ENCODE measurements around the gene WWP2. TPM values are rescaled to one million over a fixed set of nuclear protein-coding genes. Genes with fewer than 3 reads are reported as not detected.
"Not testable (repeated sequence)": the region's sequence is repeated elsewhere in the genome, so short reads cannot be mapped to it uniquely, and the experiment has no call there.

Gene WWP2
- total RNA-seq, 4 donors from 2014 or later = 40.8 to 96.9 (median 84.3) TPM

- peak overlapping the region in 3 of 4 donors; percentile 6 to 49 (median 21) for H3K27ac ChIP-seq
- no peak overlapping the region for H3K4me3 ChIP-seq
- DNase-seq (ENCODE audit: low spot score in 2 of 2) = peak in 1 of 2 donors; percentile 20
- 56 to 72% methylated on average over 10 of the region's 10 CpGs for WGBS, 2 donors
- no peaks in the 10 kb centered on the region for H3K9me3 ChIP-seq
- TF ChIP-seq EP300 (IDR thresholded peaks at IDR 0.05) (peak in 1 of 2 donors; percentile 29), CTCF (IDR thresholded peaks at IDR 0.05) (no peak)
- H3K4me1 ChIP-seq = peaks cover 0 to 16% (median 4%) of the 10 kb centered on the region in 4 donors
- H3K36me3 ChIP-seq = peaks cover 0 to 8% (median 0%) of the 10 kb centered on the region in 3 donors
- H3K27me3 ChIP-seq = no peaks in the 10 kb centered on the region
Observed at GRCh38 chr16:69823831-69824563, 61.9 kb downstream of the WWP2 start.

GRCh38 chr16:69824564-69825142 is 62.5 kb downstream of the WWP2 start:
- H3K4me1 ChIP-seq = peaks cover 0 to 16% (median 4%) of the 10 kb centered on the region in 4 donors
- H3K9me3 ChIP-seq; H3K27me3 ChIP-seq; H3K4me3 ChIP-seq; DNase-seq (ENCODE audit: low spot score in 2 of 2); H3K36me3 ChIP-seq: not testable (repeated sequence)
- 93% methylated on average over 4 of the region's 4 CpGs for WGBS, 2 donors
- peak overlapping the region in 1 of 4 donors; percentile 21 for H3K27ac ChIP-seq

- Histone ChIP-seq H3K9me3 (no peaks in the 10 kb centered on the region), H3K36me3 (peaks cover 0 to 5% (median 0%) of the 10 kb centered on the region in 3 donors), H3K4me1 (peaks cover 0 to 27% (median 4%) of the 10 kb centered on the region in 4 donors), H3K27ac (no peak overlapping the region), H3K4me3 (no peak overlapping the region), H3K27me3 (no peaks in the 10 kb centered on the region)
- TF ChIP-seq CTCF (IDR thresholded peaks at IDR 0.05) = no peak
- 78 to 80% methylated on average over 5 of the region's 5 CpGs for WGBS, 2 donors
- DNase-seq (ENCODE audit: low spot score in 2 of 2) = no peak
Observed at GRCh38 chr16:69827524-69827923, 65.4 kb downstream of the WWP2 start.

GRCh38 chr16:69829338-69829737 is 67.2 kb downstream of the WWP2 start:
- 70 to 74% methylated on average over 1 of the region's 1 CpG for WGBS, 2 donors
- no peak overlapping the region for H3K27ac ChIP-seq
- no peaks in the 10 kb centered on the region for H3K27me3 ChIP-seq
- peaks cover 0 to 24% (median 3%) of the 10 kb centered on the region in 4 donors for H3K4me1 ChIP-seq
- H3K36me3 ChIP-seq = peaks cover 0 to 5% (median 0%) of the 10 kb centered on the region in 3 donors
- no peak for DNase-seq (ENCODE audit: low spot score in 2 of 2)
- TF ChIP-seq EP300 (IDR thresholded peaks at IDR 0.05) = no peak
- TF ChIP-seq CTCF (IDR thresholded peaks at IDR 0.05) = no peak
- TF ChIP-seq POLR2A (IDR thresholded peaks at IDR 0.05) = no peak
- no peak overlapping the region for H3K4me3 ChIP-seq
- H3K9me3 ChIP-seq = no peaks in the 10 kb centered on the region

- Histone ChIP-seq H3K36me3 (peaks cover 0 to 5% (median 0%) of the 10 kb centered on the region in 3 donors), H3K27ac (peak overlapping the region in 2 of 4 donors; percentile 61 to 67), H3K9me3 (no peaks in the 10 kb centered on the region), H3K27me3 (no peaks in the 10 kb centered on the region), H3K4me3 (no peak overlapping the region), H3K4me1 (peaks cover 0 to 22% (median 3%) of the 10 kb centered on the region in 4 donors)
- TF ChIP-seq POLR2A (IDR thresholded peaks at IDR 0.05) (no peak), EP300 (IDR thresholded peaks at IDR 0.05) (no peak), CTCF (IDR thresholded peaks at IDR 0.05) (no peak)
- DNase-seq (ENCODE audit: low spot score in 2 of 2) = no peak
- 99% methylated on average over 5 of the region's 5 CpGs for WGBS, 2 donors
Observed at GRCh38 chr16:69830146-69830533, 68.0 kb downstream of the WWP2 start.

All from tibial nerve (tissue), 4 donors.